Hepatocyte (in vitro differentiated cells): ENCODE measurements around the gene LRBA.

Experiments
- EZH2 ChIP-seq: fragments of 200-600 bp; sonication (generic); IDR thresholded peaks from 2 replicates; pipeline ENCODE4 v1.6.1; 2016; ENCODE audit warnings: antibody characterized with exemption, mild to moderate bottlenecking, borderline replicate concordance
- EZH2phosphoT487 ChIP-seq: fragments of 200-600 bp; sonication (generic); IDR thresholded peaks from one replicate; pipeline ENCODE4 v1.6.1; 2018; ENCODE audit warnings: antibody characterized with exemption, mild to moderate bottlenecking, low read depth, moderate library complexity; ENCODE audit not compliant: unreplicated experiment, severe bottlenecking
- TF ChIP-seq, protein P1 (sequence below): fragments of 200-600 bp; sonication (generic); IDR thresholded peaks from 2 replicates; pipeline ENCODE4 v1.5.1; 2016; ENCODE audit warnings: antibody characterized with exemption, mild to moderate bottlenecking; ENCODE audit not compliant: poor library complexity

DNA sequence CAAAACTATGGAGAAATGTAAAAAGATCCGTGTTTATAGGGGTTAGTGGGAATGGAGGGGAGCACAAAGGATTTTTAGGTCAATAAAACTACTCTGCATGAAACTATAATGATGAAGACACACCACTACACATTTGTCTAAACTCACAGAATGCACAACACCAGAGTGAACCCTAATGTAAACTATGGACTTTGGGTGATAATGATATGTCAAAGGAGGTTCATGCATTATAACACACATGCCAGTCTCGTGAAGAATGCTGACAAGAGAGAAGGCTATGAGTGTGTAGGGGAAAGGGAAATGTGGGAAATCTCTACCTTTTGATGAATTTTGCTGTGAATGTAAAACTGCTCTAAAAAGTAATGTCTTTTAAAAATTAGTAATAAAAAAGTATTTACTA is 249.9 kb downstream of the LRBA start:
- TF ChIP-seq, protein P1, sequence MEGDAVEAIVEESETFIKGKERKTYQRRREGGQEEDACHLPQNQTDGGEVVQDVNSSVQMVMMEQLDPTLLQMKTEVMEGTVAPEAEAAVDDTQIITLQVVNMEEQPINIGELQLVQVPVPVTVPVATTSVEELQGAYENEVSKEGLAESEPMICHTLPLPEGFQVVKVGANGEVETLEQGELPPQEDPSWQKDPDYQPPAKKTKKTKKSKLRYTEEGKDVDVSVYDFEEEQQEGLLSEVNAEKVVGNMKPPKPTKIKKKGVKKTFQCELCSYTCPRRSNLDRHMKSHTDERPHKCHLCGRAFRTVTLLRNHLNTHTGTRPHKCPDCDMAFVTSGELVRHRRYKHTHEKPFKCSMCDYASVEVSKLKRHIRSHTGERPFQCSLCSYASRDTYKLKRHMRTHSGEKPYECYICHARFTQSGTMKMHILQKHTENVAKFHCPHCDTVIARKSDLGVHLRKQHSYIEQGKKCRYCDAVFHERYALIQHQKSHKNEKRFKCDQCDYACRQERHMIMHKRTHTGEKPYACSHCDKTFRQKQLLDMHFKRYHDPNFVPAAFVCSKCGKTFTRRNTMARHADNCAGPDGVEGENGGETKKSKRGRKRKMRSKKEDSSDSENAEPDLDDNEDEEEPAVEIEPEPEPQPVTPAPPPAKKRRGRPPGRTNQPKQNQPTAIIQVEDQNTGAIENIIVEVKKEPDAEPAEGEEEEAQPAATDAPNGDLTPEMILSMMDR: no peak
- no peak for TF ChIP-seq EZH2phosphoT487
- no peak for TF ChIP-seq EZH2
